Adrenal gland (tissue), 12 donors: ENCODE data around the gene LRRTM4. TPM values are rescaled to one million over a fixed set of nuclear protein-coding genes. Genes with fewer than 3 reads are reported as not detected.

Experiments
- DNase-seq, 7 donors: peaks; one replicate each; pipeline ENCODE4 v3.0.0-alpha.2; 2019 to 2020
- H3K27ac ChIP-seq, 5 donors: fragments of 200-600 bp; sonication (generic) in 4 of 5; 1 replicate in 3 of 5; 2 replicates in 2 of 5; pipeline versions ENCODE4 v1.5.1 to v1.8.0; 2016 to 2020; ENCODE audit warnings: mild to moderate bottlenecking in 1 of 5
- H3K27me3 ChIP-seq: fragments of 200-600 bp; 2 replicates; pipeline ENCODE4 v1.8.0; 2021
- H3K36me3 ChIP-seq, 2 donors: fragments of 200-600 bp; replicated peaks in 1 of 2; 1 replicate in 1 of 2; 2 replicates in 1 of 2; pipeline versions ENCODE4 v1.5.1 to v1.8.0; 2018 to 2022
- H3K4me1 ChIP-seq, 2 donors: fragments of 200-600 bp; replicated peaks in 1 of 2; 1 replicate in 1 of 2; 2 replicates in 1 of 2; pipeline versions ENCODE4 v1.5.1 to v1.8.0; 2018 to 2021
- H3K4me3 ChIP-seq, 4 donors: fragments of 200-600 bp; sonication (generic) in 3 of 4; one replicate each; pipeline ENCODE4 v1.5.1; 2016 to 2018
- H3K9me3 ChIP-seq, 3 donors: fragments of 200-600 bp; sonication (generic) in 1 of 3; replicated peaks in 1 of 3; 1 replicate in 2 of 3; 2 replicates in 1 of 3; pipeline versions ENCODE4 v1.5.1 to v1.8.0; 2016 to 2021
- CTCF ChIP-seq, 6 experiments: fragments of 450-650 bp in 4 of 6; fragments of 200-600 bp in 2 of 6; sonication (generic) in 1 of 6; IDR thresholded peaks; 1 replicate in 5 of 6; 2 replicates in 1 of 6; pipeline versions ENCODE4 v1.5.1 to v1.8.0; 2016 to 2021; ENCODE audit warnings: antibody characterized with exemption in 6 of 6, mild to moderate bottlenecking in 2 of 6, moderate library complexity in 1 of 6
- POLR2A ChIP-seq, 2 donors: fragments of 450-650 bp; IDR thresholded peaks; one replicate each; pipeline ENCODE4 v1.6.1; 2017; ENCODE audit warnings: antibody characterized with exemption in 2 of 2, mild to moderate bottlenecking in 2 of 2, moderate library complexity in 1 of 2
- WGBS, 4 donors: extraction: QIAGEN DNeasy Blood & Tissue Kit in 2 of 4; methylation state at CpG; one replicate each; pipeline versions ENCODE4 v1.1.5 to v1.1.7; 2013 to 2017; 5-methylcytosine and 5-hydroxymethylcytosine counted together
- intact Hi-C, 2 donors: fragments of 100-400 bp; cut with DNase I; formaldehyde crosslinking; loops; one replicate each; pipeline versions ENCODE4 v1.14.1 to v1.15.0; 2022 to 2023
- polyA plus RNA-seq, 3 donors: library from polyadenylated mRNA; stranded (reverse); fragments of 200-250 nt in 2 of 3; fragments of 350-450 nt in 1 of 3; fragmentation: Illumina TruSeq in 1 of 3; extraction: RNeasy Lipid Tissue Mini Kit (QIAGEN cat#74804) in 1 of 3; gene quantifications; one replicate each; pipeline ENCODE4 v1.2.3, GENCODE V29; 2013 to 2014
- total RNA-seq, 9 donors: library from RNA; depleted of rRNA in 4 of 9; stranded (reverse); fragments of >200 nt in 4 of 9; fragments of 120-200 nt in 1 of 9; fragmentation: NEBNext Ultra II Directional in 1 of 9; extraction: Animal tissue kit (Norgen Biotek cat#: 25700) in 1 of 9; gene quantifications; one replicate each; pipeline versions ENCODE4 v1.1.0 to v1.2.4, GENCODE V29; 2013 to 2023
- donor health status: healthy with polysubstance abuse.
- donor health status: Bipolar disorder and iron deficiency.
- donor health status: DM: yes; HTN: yes; CAD: no.
- donor health status: DM: no; HTN: no; CAD: no.
- donor health status: DM: no; HTN: no; CAD: no.
- donor health status: DM: yes; HTN: yes; CAD: no.

The LRRTM4 gene
- total and polyA plus RNA-seq, 12 donors, result 0.07 to 0.67 (median 0.43) TPM; not detected in 4

- WGBS, 4 donors, result 69 to 77% (median 72%) methylated on average over 4 of the region's 4 CpGs
- no peaks in the 10 kb centered on the region for H3K36me3 ChIP-seq
Measured at GRCh38 chr2:77016443-77017354, 505.5 kb downstream of the LRRTM4 start.

GRCh38 chr2:77013953-77014352 lies 508.2 kb downstream of the LRRTM4 start:
- H3K27me3 ChIP-seq, result no peaks in the 10 kb centered on the region
- intact Hi-C loops, result no loop called here
- no peaks in the 10 kb centered on the region for H3K9me3 ChIP-seq
- no peaks in the 10 kb centered on the region for H3K36me3 ChIP-seq
- TF ChIP-seq CTCF (IDR thresholded peaks at IDR 0.05), result no peak
- TF ChIP-seq POLR2A (IDR thresholded peaks at IDR 0.05), result no peak
- H3K4me3 ChIP-seq, result no peak overlapping the region
- H3K4me1 ChIP-seq, result no peaks in the 10 kb centered on the region
- 79 to 86% (median 80%) methylated on average over 2 of the region's 2 CpGs for WGBS, 4 donors
- no peak overlapping the region for H3K27ac ChIP-seq
- DNase-seq, result no peak

More at GRCh38 chr2:77016443-77017354, 505.5 kb downstream of the LRRTM4 start:
- intact Hi-C loops, result no loop called here
- TF ChIP-seq POLR2A (IDR thresholded peaks at IDR 0.05), result no peak
- TF ChIP-seq CTCF (IDR thresholded peaks at IDR 0.05), result no peak
- no peaks in the 10 kb centered on the region for H3K4me1 ChIP-seq
- H3K9me3 ChIP-seq, result no peaks in the 10 kb centered on the region
- no peaks in the 10 kb centered on the region for H3K27me3 ChIP-seq
- DNase-seq, result no peak
- no peak overlapping the region for H3K27ac ChIP-seq
- no peak overlapping the region for H3K4me3 ChIP-seq

- Histone ChIP-seq H3K36me3 (no peaks in the 10 kb centered on the region), H3K4me1 (no peaks in the 10 kb centered on the region), H3K27ac (no peak overlapping the region), H3K4me3 (no peak overlapping the region), H3K27me3 (no peaks in the 10 kb centered on the region), H3K9me3 (no peaks in the 10 kb centered on the region)
- intact Hi-C loops, result no loop called here
- no peak for DNase-seq
- TF ChIP-seq CTCF (IDR thresholded peaks at IDR 0.05), result no peak
- TF ChIP-seq POLR2A (IDR thresholded peaks at IDR 0.05), result no peak
- 74 to 80% (median 79%) methylated on average over 2 of the region's 2 CpGs for WGBS, 4 donors
Measured at GRCh38 chr2:77013457-77013856, 508.7 kb downstream of the LRRTM4 start.

- Histone ChIP-seq H3K4me1 (no peaks in the 10 kb centered on the region), H3K27ac (no peak overlapping the region), H3K9me3 (no peaks in the 10 kb centered on the region), H3K4me3 (no peak overlapping the region), H3K27me3 (no peaks in the 10 kb centered on the region), H3K36me3 (no peaks in the 10 kb centered on the region)
- no peak for DNase-seq
- WGBS, 4 donors, result 51 to 70% (median 62%) methylated on average over 3 of the region's 3 CpGs
- TF ChIP-seq CTCF (IDR thresholded peaks at IDR 0.05) (no peak), POLR2A (IDR thresholded peaks at IDR 0.05) (no peak)
- intact Hi-C loops, result no loop called here
Measured at GRCh38 chr2:77009307-77009706, 512.9 kb downstream of the LRRTM4 start.
